Forelimb muscle (tissue), 1 donor: ENCODE measurements around the gene TBX4. TPM values are rescaled to one million over a fixed set of nuclear protein-coding genes. Genes with fewer than 3 reads are reported as not detected.
"Not testable (repeated sequence)": the region's sequence is repeated elsewhere in the genome, so short reads cannot be mapped to it uniquely, and the experiment has no call there.

Experiments used
- DNase-seq: peaks from one replicate; pipeline ENCODE4 v3.0.0-alpha.2; 2013; ENCODE audit warnings: low read depth
- polyA plus RNA-seq: library from polyadenylated mRNA; unstranded; fragments of 120-200 nt; gene quantifications from one replicate; pipeline ENCODE4 v1.2.1, GENCODE V29; 2013; ENCODE audit not compliant: insufficient read length

Gene TBX4
- polyA plus RNA-seq, 1 donor = 7.7 TPM

- no peak for DNase-seq
Measured at GRCh38 chr17:61483778-61484116, 31.5 kb downstream of the TBX4 start.

- no peak for DNase-seq
Measured at GRCh38 chr17:61484174-61484573, 32.0 kb downstream of the TBX4 start.

GRCh38 chr17:61485067-61485775 lies 33.0 kb downstream of the TBX4 start:
- DNase-seq = no peak

GRCh38 chr17:61486135-61487120 lies 34.2 kb downstream of the TBX4 start:
- DNase-seq = no peak

GRCh38 chr17:61487161-61487988 lies 35.2 kb downstream of the TBX4 start:
- DNase-seq = no peak

- DNase-seq = no peak
Measured at GRCh38 chr17:61487989-61488595, 35.9 kb downstream of the TBX4 start.

GRCh38 chr17:61488878-61489718 lies 36.9 kb downstream of the TBX4 start:
- no peak for DNase-seq

- no peak for DNase-seq
Measured at GRCh38 chr17:61489719-61490490, 37.7 kb downstream of the TBX4 start.

GRCh38 chr17:61490540-61490975 lies 38.3 kb downstream of the TBX4 start:
- no peak for DNase-seq

GRCh38 chr17:61491981-61492380 lies 39.8 kb downstream of the TBX4 start:
- no peak for DNase-seq

- no peak for DNase-seq
Measured at GRCh38 chr17:61492759-61493526, 40.7 kb downstream of the TBX4 start.

- DNase-seq = not testable (repeated sequence)
Measured at GRCh38 chr17:61493830-61494324, 41.7 kb downstream of the TBX4 start.

- no peak for DNase-seq
Measured at GRCh38 chr17:61494325-61495160, 42.3 kb downstream of the TBX4 start.

- no peak for DNase-seq
Measured at GRCh38 chr17:61495161-61495857, 43.1 kb downstream of the TBX4 start.

- no peak for DNase-seq
Measured at GRCh38 chr17:61496174-61496956, 44.1 kb downstream of the TBX4 start.

GRCh38 chr17:61496957-61497653 lies 44.9 kb downstream of the TBX4 start:
- DNase-seq = no peak
